ENCODE data around the gene LRIT2.

- TF ChIP-seq CTCF (IDR thresholded peaks at IDR 0.05): no peak
- no peak for TF ChIP-seq POLR2A (IDR thresholded peaks at IDR 0.05)
These were observed 13.6 kb upstream of the LRIT2 start for GRCh38 chr10:84238909-84239308.

Measured in uterus (tissue), 2 donors.